Fibroblast of pulmonary artery (primary cell): ENCODE data around the gene GFER.

Experiments
- DNase-seq: peaks from one replicate; pipeline ENCODE4 v3.0.0-alpha.2; 2010; ENCODE audit warnings: low read depth
- H3K4me3 ChIP-seq: replicated peaks from 2 replicates; pipeline ENCODE4 v1.5.1; 2011; ENCODE audit warnings: low read depth, mild to moderate bottlenecking, control low read depth, low read length, moderate library complexity
- CTCF ChIP-seq: IDR thresholded peaks from 2 replicates; pipeline ENCODE4 v1.5.1; 2011; ENCODE audit warnings: mild to moderate bottlenecking, control low read depth, low read length, inconsistent platforms; ENCODE audit errors: missing control alignments

The GFER gene

GRCh38 chr16:1993731-1994131 lies 9.7 kb downstream of the GFER start:
- TF ChIP-seq CTCF = no peak
- no peak for DNase-seq
- no peak overlapping the region for H3K4me3 ChIP-seq

GRCh38 chr16:1997494-1998359 lies 13.7 kb downstream of the GFER start:
- TF ChIP-seq CTCF = no peak
- DNase-seq = no peak
- no peak overlapping the region for H3K4me3 ChIP-seq

GRCh38 chr16:1998360-1998835 lies 14.4 kb downstream of the GFER start:
- no peak overlapping the region for H3K4me3 ChIP-seq
- no peak for DNase-seq
- TF ChIP-seq CTCF = no peak

- no peak for TF ChIP-seq CTCF
- DNase-seq = no peak
- no peak overlapping the region for H3K4me3 ChIP-seq
Measured at GRCh38 chr16:1998852-1999801, 15.1 kb downstream of the GFER start.

- no peak for DNase-seq
- TF ChIP-seq CTCF = no peak
- H3K4me3 ChIP-seq = no peak overlapping the region
Measured at GRCh38 chr16:1999866-2000514, 16.0 kb downstream of the GFER start.

- TF ChIP-seq CTCF = no peak
- H3K4me3 ChIP-seq = no peak overlapping the region
- DNase-seq = no peak
Measured at GRCh38 chr16:2001035-2001434, 17.0 kb downstream of the GFER start.
